Stimulated activated naive B cell treated with anti-CD40 and anti-IgM and Interleukin-4, amounts not matched to agents 10 μg/mL and 1 μg/mL and 100 μg/mL, for 72 hours (primary cell): ENCODE results near the gene SMAD6.
"Not testable (repeated sequence)": the region's sequence is repeated elsewhere in the genome, so short reads cannot be mapped to it uniquely, and the experiment has no call there.

Source experiments
- ATAC-seq, 2 donors: fragments of 150-1000 bp; cut with Tn5 transposase; replicated peaks; 2 replicates each; pipeline ENCODE4 v1.10.0; 2021; ENCODE audit warnings: moderate library complexity in 1 of 2
- DNase-seq: peaks from one replicate; pipeline ENCODE4 v3.0.0; 2021
- H3K27ac Mint-ChIP-seq: one replicate; pipeline ENCODE4 v1.8.0; 2022; ENCODE audit warnings: mild to moderate bottlenecking, mixed read lengths
- H3K27me3 Mint-ChIP-seq, 2 donors: one replicate each; pipeline ENCODE4 v1.8.0; 2022; ENCODE audit warnings: mixed read lengths in 2 of 2
- H3K36me3 Mint-ChIP-seq, 2 donors: one replicate each; pipeline ENCODE4 v1.8.0; 2022; ENCODE audit warnings: mixed read lengths in 2 of 2, mild to moderate bottlenecking in 1 of 2
- H3K4me1 Mint-ChIP-seq, 2 donors: one replicate each; pipeline ENCODE4 v1.8.0; 2022; ENCODE audit warnings: mixed read lengths in 2 of 2, mild to moderate bottlenecking in 1 of 2
- H3K4me3 Mint-ChIP-seq, 2 donors: one replicate each; pipeline ENCODE4 v1.8.0; 2022; ENCODE audit warnings: mild to moderate bottlenecking in 2 of 2, mixed read lengths in 2 of 2, moderate library complexity in 1 of 2
- H3K9me3 Mint-ChIP-seq, 2 donors: one replicate each; pipeline ENCODE4 v1.8.0; 2022; ENCODE audit warnings: mixed read lengths in 2 of 2, mild to moderate bottlenecking in 1 of 2

The SMAD6 gene

GRCh38 chr15:66827698-66828055 lies 125.6 kb downstream of the SMAD6 start:
- H3K4me3 Mint-ChIP-seq = no peak overlapping the region
- H3K36me3 Mint-ChIP-seq = no peaks in the 10 kb centered on the region
- H3K4me1 Mint-ChIP-seq = peaks cover 7 to 17% of the 10 kb centered on the region in 2 donors
- peaks cover 0 to 2% of the 10 kb centered on the region in 2 donors for H3K9me3 Mint-ChIP-seq
- ATAC-seq (no peak), DNase-seq (no peak)
- H3K27me3 Mint-ChIP-seq = no peaks in the 10 kb centered on the region
- no peak overlapping the region for H3K27ac Mint-ChIP-seq

- H3K4me3 Mint-ChIP-seq, H3K27ac Mint-ChIP-seq, ATAC-seq, H3K27me3 Mint-ChIP-seq, H3K36me3 Mint-ChIP-seq, DNase-seq, H3K9me3 Mint-ChIP-seq: not testable (repeated sequence)
- peaks cover 18 to 30% of the 10 kb centered on the region in 2 donors for H3K4me1 Mint-ChIP-seq
Measured at GRCh38 chr15:66828817-66829541, 126.9 kb downstream of the SMAD6 start.

DNA sequence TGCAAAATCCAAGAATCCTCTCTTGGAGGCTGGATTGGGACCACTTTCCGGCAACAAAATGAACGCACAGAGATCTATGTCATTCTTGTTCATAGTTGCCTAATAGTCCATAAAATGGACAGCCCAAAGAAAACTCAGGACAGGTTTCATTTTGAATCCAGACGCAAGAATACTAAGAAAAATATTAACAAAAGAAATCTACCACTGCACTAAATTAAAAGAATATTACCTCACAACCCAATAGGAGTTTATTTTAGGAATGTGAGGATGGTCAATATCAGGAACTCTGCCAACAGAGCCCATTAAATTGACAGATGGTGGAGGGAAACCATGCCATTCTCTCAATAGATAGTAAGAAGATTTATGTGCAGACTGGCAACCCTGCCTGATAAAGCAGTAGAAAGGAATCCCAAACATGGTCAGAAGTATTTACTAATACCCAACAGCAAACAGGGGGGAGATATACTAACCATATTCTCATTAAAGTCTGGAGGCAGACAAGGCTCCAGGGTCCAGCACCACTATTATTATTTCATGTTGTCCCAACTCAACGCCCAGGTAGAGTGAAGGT lies 127.6 kb downstream of the SMAD6 start:
- no peak for ATAC-seq
- no peak for DNase-seq
- Mint-ChIP-seq H3K36me3 (no peaks in the 10 kb centered on the region), H3K4me3 (no peak overlapping the region), H3K27ac (no peak overlapping the region), H3K27me3 (no peaks in the 10 kb centered on the region), H3K9me3 (peaks cover 0 to 2% of the 10 kb centered on the region in 2 donors), H3K4me1 (peaks cover 22 to 37% of the 10 kb centered on the region in 2 donors)

DNA sequence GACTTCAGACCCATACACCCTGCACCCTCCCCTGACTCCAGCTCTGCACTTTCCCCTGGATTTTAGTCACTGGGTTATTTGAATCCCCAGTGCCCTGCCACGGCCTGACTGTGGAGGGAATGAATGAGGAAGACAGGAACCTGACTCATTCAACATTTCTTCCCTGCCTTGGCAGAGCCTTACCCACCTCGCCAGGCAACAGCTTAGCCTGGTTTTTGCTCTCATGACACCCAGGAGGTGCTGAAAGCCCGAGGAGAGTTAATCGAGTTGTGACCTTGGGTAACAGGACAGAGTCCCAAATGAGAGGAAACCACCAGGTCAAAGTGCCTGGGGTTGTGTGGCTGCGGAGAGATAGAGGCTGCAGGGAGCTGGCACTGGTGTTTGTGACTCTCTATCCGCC lies 128.3 kb downstream of the SMAD6 start:
- no peak overlapping the region for H3K4me3 Mint-ChIP-seq
- H3K36me3 Mint-ChIP-seq = peaks cover 0 to 2% of the 10 kb centered on the region in 2 donors
- H3K27ac Mint-ChIP-seq = no peak overlapping the region
- peaks cover 2 to 5% of the 10 kb centered on the region in 2 donors for H3K9me3 Mint-ChIP-seq
- peaks cover 24 to 44% of the 10 kb centered on the region in 2 donors for H3K4me1 Mint-ChIP-seq
- ATAC-seq (no peak), DNase-seq (no peak)
- H3K27me3 Mint-ChIP-seq = no peaks in the 10 kb centered on the region

DNA sequence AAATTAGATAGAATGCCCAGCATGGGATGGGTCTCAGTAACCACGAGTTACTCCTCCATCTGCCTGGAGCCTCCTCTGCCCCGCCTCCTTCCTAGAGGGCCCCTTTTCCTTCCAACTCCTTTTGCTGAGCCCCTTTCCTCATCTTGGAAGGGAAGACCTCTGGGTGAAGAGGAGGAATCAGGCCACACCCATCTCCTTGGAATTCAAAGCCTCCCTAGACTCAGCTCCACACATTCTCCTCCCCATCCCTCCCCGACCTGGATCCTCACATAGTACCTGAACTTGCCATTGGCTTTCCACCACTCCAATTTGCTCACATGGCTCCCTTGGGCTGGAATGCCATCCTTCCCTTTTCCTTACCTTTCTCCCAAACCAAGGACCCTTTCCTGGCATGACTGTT lies 128.8 kb downstream of the SMAD6 start:
- peaks cover 28 to 49% of the 10 kb centered on the region in 2 donors for H3K4me1 Mint-ChIP-seq
- H3K9me3 Mint-ChIP-seq = peaks cover 6% of the 10 kb centered on the region in 2 donors
- ATAC-seq (no peak), DNase-seq (no peak)
- H3K4me3 Mint-ChIP-seq = no peak overlapping the region
- peaks cover 0 to 7% of the 10 kb centered on the region in 2 donors for H3K36me3 Mint-ChIP-seq
- no peaks in the 10 kb centered on the region for H3K27me3 Mint-ChIP-seq
- H3K27ac Mint-ChIP-seq = no peak overlapping the region

DNA sequence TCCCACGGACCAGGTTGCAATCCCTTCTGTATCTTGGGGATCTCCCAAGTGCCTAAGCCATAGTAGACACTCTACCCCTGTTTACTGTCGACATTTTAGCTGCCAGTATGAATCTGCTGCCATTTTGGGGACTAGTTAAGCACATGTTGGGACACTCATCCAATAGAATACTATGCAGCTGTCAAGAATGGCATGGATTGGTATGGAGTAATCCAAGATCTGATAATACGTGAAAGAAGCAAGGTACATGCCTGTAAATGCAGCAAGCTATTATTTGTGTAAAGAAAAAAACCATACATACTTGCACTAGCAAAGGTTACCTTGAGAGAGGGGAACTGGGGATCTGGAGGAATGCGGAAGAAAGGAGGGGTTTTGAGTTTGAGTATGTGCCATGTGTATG lies 129.3 kb downstream of the SMAD6 start:
- peaks cover 28 to 50% of the 10 kb centered on the region in 2 donors for H3K4me1 Mint-ChIP-seq
- peaks cover 0 to 7% of the 10 kb centered on the region in 2 donors for H3K36me3 Mint-ChIP-seq
- H3K9me3 Mint-ChIP-seq = peaks cover 6% of the 10 kb centered on the region in 2 donors
- no peaks in the 10 kb centered on the region for H3K27me3 Mint-ChIP-seq
- ATAC-seq (no peak), DNase-seq (no peak)
- H3K27ac Mint-ChIP-seq = no peak overlapping the region
- H3K4me3 Mint-ChIP-seq = no peak overlapping the region

GRCh38 chr15:66831801-66832390 lies 129.9 kb downstream of the SMAD6 start:
- peaks cover 6% of the 10 kb centered on the region in 2 donors for H3K9me3 Mint-ChIP-seq
- H3K27ac Mint-ChIP-seq = no peak overlapping the region
- H3K36me3 Mint-ChIP-seq = peaks cover 0 to 7% of the 10 kb centered on the region in 2 donors
- no peaks in the 10 kb centered on the region for H3K27me3 Mint-ChIP-seq
- no peak overlapping the region for H3K4me3 Mint-ChIP-seq
- H3K4me1 Mint-ChIP-seq = peaks cover 28 to 50% of the 10 kb centered on the region in 2 donors
- no peak for DNase-seq
- no peak for ATAC-seq
